Panc1 (cell line): ENCODE measurements around the gene SYNGR2. TPM values are rescaled to one million over a fixed set of nuclear protein-coding genes. Genes with fewer than 3 reads are reported as not detected.

Experiments used
- ATAC-seq: fragments of 200-7000 bp; cut with Tn5 transposase; 2 replicates; pipeline ENCODE4 v1.9.1; 2020; ENCODE audit warnings: mild to moderate bottlenecking, moderate library complexity
- BruUV-seq: library from RNA; stranded (reverse); fragments of 400-500 nt; replicated peaks from 2 replicates; lab custom pipeline; 2021; lab: Mats Ljungman, UMichigan
- CTCF ChIA-PET: fragments of 300-600 bp; sonication (Branson Sonifier 250); formaldehyde crosslinking; loops from one replicate; lab custom pipeline; 2022; ENCODE audit warnings: antibody characterized with exemption; lab: Charles Lee
- POLR2A ChIA-PET: fragments of 300-600 bp; sonication (Branson Sonifier 250); formaldehyde crosslinking; loops from one replicate; lab custom pipeline; 2022; ENCODE audit warnings: antibody characterized with exemption; lab: Charles Lee
- DNase-seq: peaks from one replicate; pipeline ENCODE4 v3.0.0-alpha.2; 2010; ENCODE audit warnings: low read depth, low spot score
- H3K27ac ChIP-seq: 2 replicates; pipeline ENCODE4 v1.5.1; 2011; ENCODE audit warnings: mild to moderate bottlenecking, low read length, inconsistent platforms
- H3K27me3 ChIP-seq: fragments of 200-500 bp; sonication (Bioruptor generic); 2 replicates; pipeline ENCODE4 v1.6.0; 2014; ENCODE audit warnings: low read length, inconsistent platforms; ENCODE audit not compliant: control insufficient read depth, insufficient read depth
- H3K36me3 ChIP-seq: fragments of 200-500 bp; sonication (Bioruptor generic); 2 replicates; pipeline ENCODE4 v1.5.1; 2014; ENCODE audit warnings: inconsistent platforms, mild to moderate bottlenecking, low read length, moderate library complexity; ENCODE audit not compliant: control insufficient read depth, insufficient read depth
- H3K4me1 ChIP-seq: 2 replicates; pipeline ENCODE4 v1.5.1; 2011; ENCODE audit warnings: inconsistent platforms, mild to moderate bottlenecking, low read length, moderate library complexity; ENCODE audit not compliant: control insufficient read depth, insufficient read depth
- H3K4me3 ChIP-seq, 2 experiments: 2 replicates each; pipeline ENCODE4 v1.5.1; 2011 to 2012; ENCODE audit warnings: low read depth in 2 of 2, low read length in 2 of 2, mild to moderate bottlenecking in 2 of 2, inconsistent platforms in 1 of 2, moderate library complexity in 1 of 2
- H3K9me3 ChIP-seq: fragments of 200-500 bp; sonication (Bioruptor generic); 2 replicates; pipeline ENCODE4 v1.5.1; 2014; ENCODE audit warnings: low read depth, mild to moderate bottlenecking, inconsistent platforms, low read length, moderate library complexity; ENCODE audit not compliant: control insufficient read depth, insufficient read depth
- CTCF ChIP-seq: fragments of 450-650 bp; IDR thresholded peaks from 2 replicates; pipeline ENCODE4 v1.5.1; 2017; ENCODE audit warnings: mild to moderate bottlenecking
- POLR2AphosphoS5 ChIP-seq: IDR thresholded peaks from 2 replicates; pipeline ENCODE4 v1.6.1; 2012; ENCODE audit warnings: mild to moderate bottlenecking, low read depth, low read length, moderate library complexity
- SIN3A ChIP-seq: IDR thresholded peaks from 2 replicates; pipeline ENCODE4 v1.6.1; 2012; ENCODE audit warnings: low read depth, mild to moderate bottlenecking, low read length, moderate library complexity, borderline replicate concordance; ENCODE audit not compliant: insufficient read depth
- TCF7L2 ChIP-seq: IDR thresholded peaks from 2 replicates; pipeline ENCODE4 v1.6.1; 2011; ENCODE audit warnings: mild to moderate bottlenecking, low read depth, low read length, inconsistent platforms
- in situ Hi-C: cut with HindIII; loops from 2 replicates; pipeline ENCODE4 v1.10.0; 2016; ENCODE audit warnings: low sequenced_read_pairs, low pct_unique_long_range_greater_than_20kb
- intact Hi-C: fragments of 100-400 bp; cut with micrococcal nuclease; formaldehyde crosslinking; loops from one replicate; pipeline ENCODE4 v1.10.0; 2022; ENCODE audit not compliant: unreplicated experiment
- total RNA-seq: library from RNA; stranded (reverse); gene quantifications from one replicate; pipeline ENCODE4 v1.2.1, GENCODE V29; 2021; ENCODE audit not compliant: unreplicated experiment
- TF ChIP-seq, protein P1 (sequence below), 2 experiments: IDR thresholded peaks; 2 replicates each; pipeline ENCODE4 v1.6.1; 2011 to 2012; ENCODE audit warnings: low read depth in 2 of 2, control low read depth in 1 of 2, low read length in 1 of 2, mild to moderate bottlenecking in 1 of 2, moderate library complexity in 1 of 2; ENCODE audit not compliant: insufficient read depth in 1 of 2

The SYNGR2 gene
- total RNA-seq, 1 experiment from 2014 or later: 204 TPM

DNA sequence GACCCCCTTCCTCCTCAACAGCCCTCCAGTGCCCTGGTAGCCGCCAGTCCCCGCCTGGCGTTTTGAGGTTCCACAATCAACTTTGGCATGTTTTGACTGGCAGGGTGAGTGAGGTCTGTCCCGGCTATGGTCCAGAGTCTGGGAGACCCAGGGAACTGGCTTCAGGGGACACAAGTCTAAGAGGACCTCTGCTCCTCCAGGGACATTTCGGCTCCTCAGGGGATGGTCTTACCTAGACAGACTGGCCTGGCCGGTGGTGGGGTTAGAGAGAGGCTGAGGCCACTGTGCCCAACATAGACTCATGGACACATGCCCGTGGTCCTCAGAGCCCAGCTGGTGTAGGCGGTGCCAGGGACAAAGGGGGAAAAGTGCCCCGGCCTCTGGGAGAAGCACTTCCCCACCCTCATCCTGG, 35.6 kb upstream of the SYNGR2 start:
- H3K4me1 ChIP-seq: peaks cover 17% of the 10 kb centered on the region
- BruUV-seq: no TSS peak
- H3K4me3 ChIP-seq: no peak overlapping the region
- in situ Hi-C loops (no loop called here), intact Hi-C loops (no loop called here)
- POLR2A ChIA-PET: no interaction called here
- CTCF ChIA-PET: no interaction called here
- H3K27ac ChIP-seq: no peak overlapping the region
- no peaks in the 10 kb centered on the region for H3K9me3 ChIP-seq
- H3K27me3 ChIP-seq: no peaks in the 10 kb centered on the region
- TF ChIP-seq POLR2AphosphoS5 (no peak), TCF7L2 (no peak)
- no peak for ATAC-seq
- H3K36me3 ChIP-seq: peaks cover 2% of the 10 kb centered on the region; the same call in 1 of the 2 replicates
- no peak for DNase-seq

GRCh38 chr17:78133179-78133951, 35.0 kb upstream of the SYNGR2 start:
- TF ChIP-seq POLR2AphosphoS5: no peak
- no peak for TF ChIP-seq SIN3A
- TF ChIP-seq CTCF: no peak
- TF ChIP-seq, protein P1, sequence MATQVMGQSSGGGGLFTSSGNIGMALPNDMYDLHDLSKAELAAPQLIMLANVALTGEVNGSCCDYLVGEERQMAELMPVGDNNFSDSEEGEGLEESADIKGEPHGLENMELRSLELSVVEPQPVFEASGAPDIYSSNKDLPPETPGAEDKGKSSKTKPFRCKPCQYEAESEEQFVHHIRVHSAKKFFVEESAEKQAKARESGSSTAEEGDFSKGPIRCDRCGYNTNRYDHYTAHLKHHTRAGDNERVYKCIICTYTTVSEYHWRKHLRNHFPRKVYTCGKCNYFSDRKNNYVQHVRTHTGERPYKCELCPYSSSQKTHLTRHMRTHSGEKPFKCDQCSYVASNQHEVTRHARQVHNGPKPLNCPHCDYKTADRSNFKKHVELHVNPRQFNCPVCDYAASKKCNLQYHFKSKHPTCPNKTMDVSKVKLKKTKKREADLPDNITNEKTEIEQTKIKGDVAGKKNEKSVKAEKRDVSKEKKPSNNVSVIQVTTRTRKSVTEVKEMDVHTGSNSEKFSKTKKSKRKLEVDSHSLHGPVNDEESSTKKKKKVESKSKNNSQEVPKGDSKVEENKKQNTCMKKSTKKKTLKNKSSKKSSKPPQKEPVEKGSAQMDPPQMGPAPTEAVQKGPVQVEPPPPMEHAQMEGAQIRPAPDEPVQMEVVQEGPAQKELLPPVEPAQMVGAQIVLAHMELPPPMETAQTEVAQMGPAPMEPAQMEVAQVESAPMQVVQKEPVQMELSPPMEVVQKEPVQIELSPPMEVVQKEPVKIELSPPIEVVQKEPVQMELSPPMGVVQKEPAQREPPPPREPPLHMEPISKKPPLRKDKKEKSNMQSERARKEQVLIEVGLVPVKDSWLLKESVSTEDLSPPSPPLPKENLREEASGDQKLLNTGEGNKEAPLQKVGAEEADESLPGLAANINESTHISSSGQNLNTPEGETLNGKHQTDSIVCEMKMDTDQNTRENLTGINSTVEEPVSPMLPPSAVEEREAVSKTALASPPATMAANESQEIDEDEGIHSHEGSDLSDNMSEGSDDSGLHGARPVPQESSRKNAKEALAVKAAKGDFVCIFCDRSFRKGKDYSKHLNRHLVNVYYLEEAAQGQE (IDR thresholded peaks at IDR 0.05; ENCODE audit: insufficient read depth in 1 of 2, low read depth in 2 of 2, low read length in 1 of 2): no peak
- no peak for TF ChIP-seq TCF7L2
- H3K4me1 ChIP-seq: peaks cover 17% of the 10 kb centered on the region
- ChIA-PET POLR2A (no interaction called here), CTCF (no interaction called here)
- DNase-seq: no peak
- H3K9me3 ChIP-seq: no peaks in the 10 kb centered on the region
- H3K27me3 ChIP-seq: no peaks in the 10 kb centered on the region
- BruUV-seq: no TSS peak
- H3K36me3 ChIP-seq: peaks cover under 1% of the 10 kb centered on the region; the same call in 1 of the 2 replicates
- in situ Hi-C loops: no loop called here
- intact Hi-C loops: no loop called here
- H3K27ac ChIP-seq: no peak overlapping the region
- ATAC-seq: no peak
- H3K4me3 ChIP-seq: no peak overlapping the region
